ENCODE measurements around the gene CSNK1A1L.
A peak's percentile ranks its signal among the peaks of the same experiment; 100 is the strongest.

The CSNK1A1L gene

GRCh38 chr13:37131092-37131491 is 25.6 kb upstream of the CSNK1A1L start:
- TF ChIP-seq, protein P1, sequence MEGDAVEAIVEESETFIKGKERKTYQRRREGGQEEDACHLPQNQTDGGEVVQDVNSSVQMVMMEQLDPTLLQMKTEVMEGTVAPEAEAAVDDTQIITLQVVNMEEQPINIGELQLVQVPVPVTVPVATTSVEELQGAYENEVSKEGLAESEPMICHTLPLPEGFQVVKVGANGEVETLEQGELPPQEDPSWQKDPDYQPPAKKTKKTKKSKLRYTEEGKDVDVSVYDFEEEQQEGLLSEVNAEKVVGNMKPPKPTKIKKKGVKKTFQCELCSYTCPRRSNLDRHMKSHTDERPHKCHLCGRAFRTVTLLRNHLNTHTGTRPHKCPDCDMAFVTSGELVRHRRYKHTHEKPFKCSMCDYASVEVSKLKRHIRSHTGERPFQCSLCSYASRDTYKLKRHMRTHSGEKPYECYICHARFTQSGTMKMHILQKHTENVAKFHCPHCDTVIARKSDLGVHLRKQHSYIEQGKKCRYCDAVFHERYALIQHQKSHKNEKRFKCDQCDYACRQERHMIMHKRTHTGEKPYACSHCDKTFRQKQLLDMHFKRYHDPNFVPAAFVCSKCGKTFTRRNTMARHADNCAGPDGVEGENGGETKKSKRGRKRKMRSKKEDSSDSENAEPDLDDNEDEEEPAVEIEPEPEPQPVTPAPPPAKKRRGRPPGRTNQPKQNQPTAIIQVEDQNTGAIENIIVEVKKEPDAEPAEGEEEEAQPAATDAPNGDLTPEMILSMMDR (IDR thresholded peaks at IDR 0.05; ENCODE audit: insufficient read depth, low read depth, low read length, missing control alignments), result no peak
- DNase-seq (ENCODE audit: low read depth), result no peak
- no peak overlapping the region for H3K4me3 ChIP-seq (ENCODE audit: low read length)

- H3K4me3 ChIP-seq (ENCODE audit: low read length), result no peak overlapping the region
- TF ChIP-seq, protein P1 (IDR thresholded peaks at IDR 0.05; ENCODE audit: insufficient read depth, low read depth, low read length, missing control alignments), result no peak
- DNase-seq (ENCODE audit: low read depth), result no peak
These were observed 24.4 kb upstream of the CSNK1A1L start for GRCh38 chr13:37129866-37130265.

GRCh38 chr13:37127691-37128241 is 22.3 kb upstream of the CSNK1A1L start:
- peak; percentile 41 for DNase-seq (ENCODE audit: low read depth)

GRCh38 chr13:37123337-37123736 is 17.9 kb upstream of the CSNK1A1L start:
- no peak overlapping the region for H3K4me3 ChIP-seq (ENCODE audit: low read length)
- TF ChIP-seq, protein P1 (IDR thresholded peaks at IDR 0.05; ENCODE audit: insufficient read depth, low read depth, low read length, missing control alignments), result no peak
- no peak for DNase-seq (ENCODE audit: low read depth)

More at GRCh38 chr13:37127691-37128241, 22.3 kb upstream of the CSNK1A1L start:
- TF ChIP-seq, protein P1 (IDR thresholded peaks at IDR 0.05; ENCODE audit: insufficient read depth, low read depth, low read length, missing control alignments), result no peak
- no peak overlapping the region for H3K4me3 ChIP-seq (ENCODE audit: low read length)

- no peak overlapping the region for H3K4me3 ChIP-seq (ENCODE audit: low read length)
- DNase-seq (ENCODE audit: low read depth), result no peak
- TF ChIP-seq, protein P1 (IDR thresholded peaks at IDR 0.05; ENCODE audit: insufficient read depth, low read depth, low read length, missing control alignments), result no peak
These were observed 12.6 kb upstream of the CSNK1A1L start for GRCh38 chr13:37118016-37118415.

DNA sequence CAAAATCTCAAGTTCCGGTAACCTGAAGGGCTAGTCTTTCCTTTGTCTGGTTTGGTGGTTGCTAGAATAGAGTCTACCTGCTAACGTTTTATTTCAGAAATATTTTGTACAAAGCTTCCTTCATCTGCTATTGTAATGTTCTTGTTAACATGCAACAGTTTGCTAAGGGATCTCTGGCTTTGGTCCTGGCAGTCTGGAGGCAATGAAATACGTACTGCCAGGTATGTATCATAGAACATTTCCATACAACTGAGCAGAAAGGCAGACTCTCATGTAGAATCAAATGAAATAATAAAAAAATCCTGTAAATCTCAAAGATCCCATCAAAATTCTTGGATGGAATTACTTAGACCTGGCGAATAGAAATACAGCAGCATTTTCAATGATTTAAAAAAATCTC is 8.8 kb upstream of the CSNK1A1L start:
- H3K4me3 ChIP-seq (ENCODE audit: low read length), result no peak overlapping the region
- DNase-seq (ENCODE audit: low read depth), result no peak
- TF ChIP-seq, protein P1 (IDR thresholded peaks at IDR 0.05; ENCODE audit: insufficient read depth, low read depth, low read length, missing control alignments), result no peak

DNA sequence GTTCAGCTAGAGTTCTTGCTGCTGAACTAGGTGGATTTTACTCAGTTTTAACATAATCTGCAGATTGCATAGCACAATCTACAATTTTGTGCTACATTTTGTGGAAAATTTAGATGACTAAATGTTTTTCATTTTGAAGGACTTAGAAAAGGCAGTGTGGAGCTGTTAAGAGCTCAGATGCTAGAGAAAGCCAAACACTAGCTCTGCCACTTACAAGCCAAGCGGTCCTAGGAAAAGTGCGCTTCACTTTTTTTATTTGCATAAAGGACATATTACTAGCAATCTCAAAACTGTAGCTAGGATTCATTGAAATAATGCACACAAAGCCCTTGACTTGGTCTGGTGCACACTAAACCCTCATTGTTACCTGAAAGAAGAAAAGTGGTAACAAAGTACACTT is 8.1 kb upstream of the CSNK1A1L start:
- TF ChIP-seq, protein P1 (IDR thresholded peaks at IDR 0.05; ENCODE audit: insufficient read depth, low read depth, low read length, missing control alignments), result no peak
- H3K4me3 ChIP-seq (ENCODE audit: low read length), result no peak overlapping the region
- no peak for DNase-seq (ENCODE audit: low read depth)
